GM12878 (cell line): Measurements from ENCODE around the gene YTHDF1. TPM values are rescaled to one million over a fixed set of nuclear protein-coding genes. Genes with fewer than 3 reads are reported as not detected.

Experiments
- ATAC-seq: fragments of 200-7000 bp; cut with Tn5 transposase; 3 replicates; pipeline ENCODE4 v1.9.1; 2020; ENCODE audit warnings: mild to moderate bottlenecking, moderate library complexity
- BruUV-seq: library from RNA; stranded (reverse); fragments of 400-500 nt; replicated peaks from 2 replicates; lab custom pipeline; 2021; lab: Mats Ljungman, UMichigan
- CTCF ChIA-PET: fragments of 300-600 bp; sonication (Branson Sonifier 250); formaldehyde crosslinking; extraction: SDS; loops from one replicate; lab custom pipeline; 2021; ENCODE audit warnings: inconsistent platforms; lab: Yijun Ruan, JAX
- POLR2A ChIA-PET: fragments of 350-600 bp; formaldehyde crosslinking; extraction: SDS; loops from one replicate; lab custom pipeline; 2021; ENCODE audit warnings: inconsistent platforms; lab: Charles Lee
- RAD21 ChIA-PET: fragments of 300-600 bp; sonication (Branson Sonifier 250); formaldehyde crosslinking; loops from one replicate; lab custom pipeline; 2023; ENCODE audit warnings: antibody characterized with exemption; ENCODE audit not compliant: unreplicated experiment; lab: Charles Lee
- SMC1A ChIA-PET: fragments of 300-600 bp; sonication (Branson Sonifier 250); formaldehyde crosslinking; loops from one replicate; lab custom pipeline; 2023; ENCODE audit not compliant: unreplicated experiment, uncharacterized antibody; lab: Charles Lee
- DNase-seq: peaks from one replicate; pipeline ENCODE4 v3.0.0-alpha.2; 2011; ENCODE audit warnings: low read depth, low spot score
- FAIRE-seq: peaks from 3 replicates; lab custom pipeline; 2011; peaks lifted over from hg19 to GRCh38; lab: Jason Lieb, UNC
- H2AFZ ChIP-seq: 2 replicates; pipeline ENCODE4 v1.6.0; 2011; ENCODE audit warnings: low read depth, low read length, control low read depth; ENCODE audit not compliant: control insufficient read depth
- H3K27ac ChIP-seq: 2 replicates; pipeline ENCODE4 v1.5.1; 2011; ENCODE audit warnings: control low read depth; ENCODE audit not compliant: control insufficient read depth, insufficient read depth
- H3K27me3 ChIP-seq, 2 experiments: replicated peaks in 1 of 2; 2 replicates each; pipeline versions ENCODE4 v1.6.0 to v1.6.1; 2011; ENCODE audit warnings: low read length in 1 of 2; ENCODE audit not compliant: control insufficient read depth in 2 of 2, insufficient read depth in 2 of 2
- H3K36me3 ChIP-seq, 2 experiments: 2 replicates each; pipeline ENCODE4 v1.5.1; 2011; ENCODE audit warnings: low read length in 1 of 2; ENCODE audit not compliant: control insufficient read depth in 2 of 2, insufficient read depth in 2 of 2
- H3K4me1 ChIP-seq: 2 replicates; pipeline ENCODE4 v1.6.1; 2011; ENCODE audit warnings: mild to moderate bottlenecking, low read length, moderate library complexity, mixed read lengths; ENCODE audit not compliant: control insufficient read depth, insufficient read depth
- H3K4me2 ChIP-seq: 2 replicates; pipeline ENCODE4 v1.6.0; 2011; ENCODE audit warnings: control low read depth; ENCODE audit not compliant: control insufficient read depth, insufficient read depth
- H3K4me3 ChIP-seq: fragments of 200-600 bp; sonication (generic); 2 replicates; pipeline ENCODE4 v1.5.1; 2016
- H3K79me2 ChIP-seq: 2 replicates; pipeline ENCODE4 v1.6.0; 2011; ENCODE audit warnings: low read length; ENCODE audit not compliant: control insufficient read depth, insufficient read depth
- H3K9ac ChIP-seq: 2 replicates; pipeline ENCODE4 v1.8.0; 2011; ENCODE audit warnings: low read length, control low read depth, mixed read lengths; ENCODE audit not compliant: control insufficient read depth, insufficient read depth
- H3K9me3 ChIP-seq: replicated peaks from 3 replicates; pipeline ENCODE4 v1.5.1; 2011; ENCODE audit warnings: mild to moderate bottlenecking, low read length; ENCODE audit not compliant: control insufficient read depth, insufficient read depth
- H4K20me1 ChIP-seq: 2 replicates; pipeline ENCODE4 v1.6.0; 2011; ENCODE audit not compliant: control insufficient read depth, insufficient read depth
- RAD21 ChIP-seq: IDR thresholded peaks from 2 replicates; pipeline ENCODE4 v1.6.1; 2011; ENCODE audit warnings: mild to moderate bottlenecking, low read depth, low read length, moderate library complexity; ENCODE audit not compliant: insufficient read depth
- SMC3 ChIP-seq: IDR thresholded peaks from 2 replicates; pipeline ENCODE4 v1.6.1; 2011; ENCODE audit warnings: low read length, improper control_type of control experiment, borderline replicate concordance
- WGBS: methylation state at CpG from one replicate; pipeline ENCODE4 v1.1.6; 2016; ENCODE audit warnings: low lambda C conversion rate; ENCODE audit not compliant: insufficient replicate concordance, insufficient coverage; ENCODE audit errors: missing lambda C conversion rate; 5-methylcytosine and 5-hydroxymethylcytosine counted together
- in situ Hi-C: fragments of 300-500 bp; cut with MboI; formaldehyde crosslinking; loops from 9 replicates; pipeline ENCODE4 v1.14.3; 2018; ENCODE audit warnings: mixed read lengths
- intact Hi-C: fragments of 100-400 bp; cut with micrococcal nuclease; formaldehyde crosslinking; loops from one replicate; pipeline ENCODE4 v1.14.2; 2022; ENCODE audit not compliant: unreplicated experiment
- polyA plus RNA-seq, 11 experiments: library from polyadenylated mRNA; depleted of rRNA in 4 of 11; unstranded in 6 of 11; stranded (reverse) in 5 of 11; fragments of >200 nt; fragmentation: Nextera tagmentation in 4 of 11; fragmentation: Illumina TruSeq in 1 of 11; extraction: Ambion mirVana in 4 of 11; extraction: Trizol in 1 of 11; gene quantifications; 1 replicate in 1 of 11; 2 replicates in 10 of 11; pipeline versions ENCODE4 v1.2.1 to v1.2.3, GENCODE V29; 2011 to 2016; ENCODE audit warnings: inconsistent platforms in 2 of 11, missing spikeins in 2 of 11, low read depth in 1 of 11
- total RNA-seq, 4 experiments: library from RNA; depleted of rRNA in 3 of 4; stranded (reverse); fragments of >200 nt in 3 of 4; fragmentation: Illumina TruSeq in 1 of 4; extraction: Trizol in 1 of 4; gene quantifications; 2 replicates each; pipeline versions ENCODE4 v1.2.1 to v1.2.3, GENCODE V29; 2013 to 2021
- TF ChIP-seq, protein P1 (sequence below): fragments of 450-650 bp; IDR thresholded peaks from 2 replicates; pipeline ENCODE4 v1.6.1; 2017; ENCODE audit warnings: mild to moderate bottlenecking, moderate library complexity
- TF ChIP-seq, protein P2 (sequence below), 3 experiments: IDR thresholded peaks in 2 of 3; conservative IDR thresholded peaks in 1 of 3; 2 replicates each; pipeline ENCODE4 v1.5.1; 2011; ENCODE audit warnings: low read depth in 3 of 3, low read length in 3 of 3, mild to moderate bottlenecking in 3 of 3, control low read depth in 2 of 3, moderate library complexity in 2 of 3, inconsistent platforms in 1 of 3, mixed read lengths in 1 of 3; ENCODE audit not compliant: control insufficient read depth in 2 of 3, insufficient read depth in 1 of 3; ENCODE audit errors: extremely low read depth in 1 of 3

Gene YTHDF1
- total and polyA plus RNA-seq, 10 of the 15 experiments (the other 5 are each of a cell fraction or from before 2014, with no cell fraction given): 4.6 to 37.8 (median 20.5) TPM

DNA sequence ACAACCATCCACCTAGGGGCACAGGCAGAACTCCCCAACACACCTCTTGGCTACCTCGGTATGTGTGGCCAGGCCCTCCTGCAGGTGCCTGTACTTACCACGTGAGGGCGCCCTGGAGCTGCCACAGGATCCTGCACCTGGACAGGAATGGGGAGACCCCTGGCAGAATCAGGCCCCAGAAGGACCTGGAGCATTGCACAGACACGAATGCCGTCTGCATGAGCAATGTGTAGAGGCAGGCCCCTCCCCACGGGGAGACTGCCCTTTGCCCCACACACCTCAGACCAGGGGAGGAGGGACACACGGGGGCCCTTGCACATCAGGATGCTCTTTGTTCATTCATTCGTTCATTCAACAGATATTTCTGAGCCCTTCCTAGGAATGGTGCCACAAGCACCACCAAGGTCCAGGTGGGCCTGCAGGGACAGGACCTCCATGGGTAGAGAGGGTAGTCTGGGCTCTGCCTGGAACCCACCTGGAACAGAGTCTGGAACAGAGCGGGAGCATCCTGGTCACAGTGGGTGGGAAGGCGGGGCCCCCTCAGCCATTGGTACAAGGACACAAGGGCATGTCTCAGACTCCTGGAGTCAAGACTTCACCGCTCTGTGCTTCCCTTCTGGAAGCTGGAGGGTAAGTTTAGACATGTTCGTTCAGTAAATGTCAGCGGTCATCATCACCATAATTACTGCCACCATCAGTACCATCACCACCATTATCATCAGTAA is 32.3 kb downstream of the YTHDF1 start:
- H3K4me3 ChIP-seq: no peak overlapping the region
- intact Hi-C loops: no loop called here
- H2AFZ ChIP-seq: no peak overlapping the region
- FAIRE-seq (peak; percentile 7), ATAC-seq (peak; percentile 75), DNase-seq (no peak)
- H4K20me1 ChIP-seq: no peaks in the 10 kb centered on the region
- H3K27ac ChIP-seq: no peak overlapping the region
- TF ChIP-seq RAD21 (peak; percentile 69), SMC3 (peak; percentile 64)
- TF ChIP-seq, protein P1, sequence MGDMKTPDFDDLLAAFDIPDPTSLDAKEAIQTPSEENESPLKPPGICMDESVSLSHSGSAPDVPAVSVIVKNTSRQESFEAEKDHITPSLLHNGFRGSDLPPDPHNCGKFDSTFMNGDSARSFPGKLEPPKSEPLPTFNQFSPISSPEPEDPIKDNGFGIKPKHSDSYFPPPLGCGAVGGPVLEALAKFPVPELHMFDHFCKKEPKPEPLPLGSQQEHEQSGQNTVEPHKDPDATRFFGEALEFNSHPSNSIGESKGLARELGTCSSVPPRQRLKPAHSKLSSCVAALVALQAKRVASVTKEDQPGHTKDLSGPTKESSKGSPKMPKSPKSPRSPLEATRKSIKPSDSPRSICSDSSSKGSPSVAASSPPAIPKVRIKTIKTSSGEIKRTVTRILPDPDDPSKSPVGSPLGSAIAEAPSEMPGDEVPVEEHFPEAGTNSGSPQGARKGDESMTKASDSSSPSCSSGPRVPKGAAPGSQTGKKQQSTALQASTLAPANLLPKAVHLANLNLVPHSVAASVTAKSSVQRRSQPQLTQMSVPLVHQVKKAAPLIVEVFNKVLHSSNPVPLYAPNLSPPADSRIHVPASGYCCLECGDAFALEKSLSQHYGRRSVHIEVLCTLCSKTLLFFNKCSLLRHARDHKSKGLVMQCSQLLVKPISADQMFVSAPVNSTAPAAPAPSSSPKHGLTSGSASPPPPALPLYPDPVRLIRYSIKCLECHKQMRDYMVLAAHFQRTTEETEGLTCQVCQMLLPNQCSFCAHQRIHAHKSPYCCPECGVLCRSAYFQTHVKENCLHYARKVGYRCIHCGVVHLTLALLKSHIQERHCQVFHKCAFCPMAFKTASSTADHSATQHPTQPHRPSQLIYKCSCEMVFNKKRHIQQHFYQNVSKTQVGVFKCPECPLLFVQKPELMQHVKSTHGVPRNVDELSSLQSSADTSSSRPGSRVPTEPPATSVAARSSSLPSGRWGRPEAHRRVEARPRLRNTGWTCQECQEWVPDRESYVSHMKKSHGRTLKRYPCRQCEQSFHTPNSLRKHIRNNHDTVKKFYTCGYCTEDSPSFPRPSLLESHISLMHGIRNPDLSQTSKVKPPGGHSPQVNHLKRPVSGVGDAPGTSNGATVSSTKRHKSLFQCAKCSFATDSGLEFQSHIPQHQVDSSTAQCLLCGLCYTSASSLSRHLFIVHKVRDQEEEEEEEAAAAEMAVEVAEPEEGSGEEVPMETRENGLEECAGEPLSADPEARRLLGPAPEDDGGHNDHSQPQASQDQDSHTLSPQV: no peak
- TF ChIP-seq, protein P2, sequence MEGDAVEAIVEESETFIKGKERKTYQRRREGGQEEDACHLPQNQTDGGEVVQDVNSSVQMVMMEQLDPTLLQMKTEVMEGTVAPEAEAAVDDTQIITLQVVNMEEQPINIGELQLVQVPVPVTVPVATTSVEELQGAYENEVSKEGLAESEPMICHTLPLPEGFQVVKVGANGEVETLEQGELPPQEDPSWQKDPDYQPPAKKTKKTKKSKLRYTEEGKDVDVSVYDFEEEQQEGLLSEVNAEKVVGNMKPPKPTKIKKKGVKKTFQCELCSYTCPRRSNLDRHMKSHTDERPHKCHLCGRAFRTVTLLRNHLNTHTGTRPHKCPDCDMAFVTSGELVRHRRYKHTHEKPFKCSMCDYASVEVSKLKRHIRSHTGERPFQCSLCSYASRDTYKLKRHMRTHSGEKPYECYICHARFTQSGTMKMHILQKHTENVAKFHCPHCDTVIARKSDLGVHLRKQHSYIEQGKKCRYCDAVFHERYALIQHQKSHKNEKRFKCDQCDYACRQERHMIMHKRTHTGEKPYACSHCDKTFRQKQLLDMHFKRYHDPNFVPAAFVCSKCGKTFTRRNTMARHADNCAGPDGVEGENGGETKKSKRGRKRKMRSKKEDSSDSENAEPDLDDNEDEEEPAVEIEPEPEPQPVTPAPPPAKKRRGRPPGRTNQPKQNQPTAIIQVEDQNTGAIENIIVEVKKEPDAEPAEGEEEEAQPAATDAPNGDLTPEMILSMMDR (IDR thresholded peaks at IDR 0.05 in 2 of 3, conservative IDR thresholded peaks at IDR 0.05 in 1 of 3; ENCODE audit: control insufficient read depth in 2 of 3, extremely low read depth in 1 of 3, insufficient read depth in 1 of 3, low read depth in 3 of 3, low read length in 3 of 3): peak; percentile 83 to 94 (median 94)
- H3K4me1 ChIP-seq: no peaks in the 10 kb centered on the region
- no peak overlapping the region for H3K9ac ChIP-seq
- H3K79me2 ChIP-seq: no peaks in the 10 kb centered on the region
- ChIA-PET POLR2A (no interaction called here), RAD21 (interaction anchor here (1.5 kb wide), 1 partner anchor 31 kb away, joined by 3 read pairs; no protein-coding TSS in a partner anchor), SMC1A (interaction anchor here (1.3 kb wide), 1 partner anchor 47 kb away, joined by 3 read pairs; no protein-coding TSS in a partner anchor), CTCF (interaction anchor here (0.5 to 1.6 kb wide), 7 partner anchors 9 to 193 kb away, joined by 3 to 7 read pairs (median 3); no protein-coding TSS in a partner anchor)
- no peaks in the 10 kb centered on the region for H3K9me3 ChIP-seq
- no TSS peak for BruUV-seq
- 31% methylated on average over 13 of the region's 13 CpGs for WGBS
- H3K4me2 ChIP-seq: no peak overlapping the region
- H3K27me3 ChIP-seq: peaks cover 0 to 3% of the 10 kb centered on the region in 2 experiments; a peak in 2 of 4 replicates
- in situ Hi-C loops: no loop called here
- H3K36me3 ChIP-seq: no peaks in the 10 kb centered on the region
